CD4-positive, alpha-beta T cell (primary cell): ENCODE data around the gene GPR153. TPM values are rescaled to one million over a fixed set of nuclear protein-coding genes. Genes with fewer than 3 reads are reported as not detected.

ENCODE experiments used
- ATAC-seq: fragments of 200-7000 bp; cut with Tn5 transposase; one replicate; pipeline ENCODE4 v1.10.0; 2022; ENCODE audit warnings: mild to moderate bottlenecking; ENCODE audit not compliant: poor library complexity
- CTCF ChIA-PET: fragments of 350-600 bp; sonication (Branson Sonifier 250); formaldehyde crosslinking; loops from one replicate; lab custom pipeline; 2021; ENCODE audit warnings: antibody characterized with exemption, inconsistent platforms; lab: Charles Lee
- POLR2A ChIA-PET: fragments of 350-600 bp; sonication (Branson Sonifier 250); formaldehyde crosslinking; loops from one replicate; lab custom pipeline; 2021; ENCODE audit warnings: antibody characterized with exemption, inconsistent platforms; lab: Charles Lee
- DNase-seq, 14 experiments: peaks; one replicate each; pipeline ENCODE4 v3.0.0-alpha.2; 2013 to 2020; ENCODE audit warnings: mixed read lengths in 2 of 14
- H3K27ac ChIP-seq, 2 donors: one replicate each; pipeline versions ENCODE4 v1.5.1 to v1.7.0; 2013; ENCODE audit warnings: low read length in 2 of 2, low read depth in 1 of 2, mild to moderate bottlenecking in 1 of 2
- H3K27me3 ChIP-seq, 2 experiments: 1 replicate in 1 of 2; 2 replicates in 1 of 2; pipeline versions ENCODE4 v1.6.1 to v1.7.0; 2013; ENCODE audit warnings: low read length in 2 of 2, control low read depth in 1 of 2, mild to moderate bottlenecking in 1 of 2, moderate library complexity in 1 of 2; ENCODE audit not compliant: insufficient read depth in 2 of 2, control insufficient read depth in 1 of 2
- H3K36me3 ChIP-seq: one replicate; pipeline ENCODE4 v1.6.1; 2013; ENCODE audit warnings: low read length, control low read depth; ENCODE audit not compliant: insufficient read depth
- H3K4me1 ChIP-seq: one replicate; pipeline ENCODE4 v1.6.1; 2013; ENCODE audit warnings: low read length, control low read depth; ENCODE audit not compliant: insufficient read depth
- H3K4me3 ChIP-seq: one replicate; pipeline ENCODE4 v1.5.1; 2013; ENCODE audit warnings: mild to moderate bottlenecking, low read length, moderate library complexity
- H3K9me3 ChIP-seq, 2 experiments: 1 replicate in 1 of 2; 2 replicates in 1 of 2; pipeline versions ENCODE4 v1.6.1 to v1.7.0; 2013; ENCODE audit warnings: low read length in 2 of 2, mild to moderate bottlenecking in 2 of 2, control low read depth in 1 of 2, moderate library complexity in 1 of 2; ENCODE audit not compliant: control insufficient read depth in 1 of 2, insufficient read depth in 1 of 2
- H3K27ac Mint-ChIP-seq: one replicate; pipeline ENCODE4 v1.8.0; 2020; ENCODE audit warnings: mixed read lengths
- H3K27me3 Mint-ChIP-seq: one replicate; pipeline ENCODE4 v1.8.0; 2021; ENCODE audit warnings: mixed read lengths
- H3K36me3 Mint-ChIP-seq: one replicate; pipeline ENCODE4 v1.8.0; 2021; ENCODE audit warnings: low read depth, mixed read lengths
- H3K4me1 Mint-ChIP-seq: one replicate; pipeline ENCODE4 v1.8.0; 2021; ENCODE audit warnings: low read depth, mixed read lengths
- H3K4me3 Mint-ChIP-seq: one replicate; pipeline ENCODE4 v1.8.0; 2020; ENCODE audit warnings: mild to moderate bottlenecking, mixed read lengths
- H3K9me3 Mint-ChIP-seq: one replicate; pipeline ENCODE4 v1.8.0; 2020; ENCODE audit warnings: mixed read lengths
- intact Hi-C, 2 experiments: fragments of 100-400 bp; cut with DNase I in 1 of 2; cut with micrococcal nuclease in 1 of 2; formaldehyde crosslinking; loops; one replicate each; pipeline versions ENCODE4 v1.15.1 to v1.9.0; 2023 to 2025; cut with DNase I, micrococcal nuclease
- total RNA-seq, 174 experiments: library from RNA in 2 of 174; stranded (reverse) in 2 of 174; gene quantifications; one replicate each; pipeline ENCODE4 v1.2.3 and lab custom pipeline; 2021 to 2026
- TF ChIP-seq, protein P1 (sequence below): fragments of 200-600 bp; IDR thresholded peaks from one replicate; pipeline ENCODE4 v1.8.0; 2022; ENCODE audit warnings: antibody characterized with exemption, mild to moderate bottlenecking

The GPR153 gene
- total RNA-seq, 2 experiments from 2014 or later: 0.14 to 0.19 TPM

DNA sequence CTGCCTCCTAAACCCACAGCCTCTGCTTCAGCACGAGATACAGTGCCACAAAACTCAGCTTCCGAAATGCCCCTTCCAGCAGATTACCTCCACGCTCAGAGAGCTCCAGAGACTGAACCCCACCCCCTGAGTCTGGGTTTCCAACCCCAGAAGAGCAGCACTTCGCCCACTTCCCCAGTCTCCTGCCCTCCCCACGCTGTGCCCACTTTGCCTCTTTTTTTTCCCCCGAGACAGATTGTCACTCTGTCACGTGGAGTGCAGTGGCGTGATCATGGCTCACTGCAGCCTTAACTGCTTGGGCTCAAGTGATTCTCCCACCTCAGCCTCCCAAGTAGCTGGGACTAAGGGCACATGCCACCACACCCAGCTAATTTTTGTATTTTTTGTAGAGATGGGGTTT lies 35.2 kb downstream of the GPR153 start:
- CTCF ChIA-PET: no interaction called here
- POLR2A ChIA-PET: no interaction called here
- H3K4me1 ChIP-seq: no peaks in the 10 kb centered on the region
- Mint-ChIP-seq H3K27me3 (no peaks in the 10 kb centered on the region), H3K9me3 (no peaks in the 10 kb centered on the region), H3K27ac (no peak overlapping the region), H3K4me3 (no peak overlapping the region), H3K4me1 (no peaks in the 10 kb centered on the region), H3K36me3 (peaks cover 48% of the 10 kb centered on the region)
- H3K4me3 ChIP-seq: no peak overlapping the region
- ATAC-seq (no peak), DNase-seq (no peak)
- intact Hi-C loops: no loop called here
- H3K27me3 ChIP-seq: no peaks in the 10 kb centered on the region
- H3K36me3 ChIP-seq: peaks cover 68% of the 10 kb centered on the region
- no peaks in the 10 kb centered on the region for H3K9me3 ChIP-seq
- TF ChIP-seq, protein P1, sequence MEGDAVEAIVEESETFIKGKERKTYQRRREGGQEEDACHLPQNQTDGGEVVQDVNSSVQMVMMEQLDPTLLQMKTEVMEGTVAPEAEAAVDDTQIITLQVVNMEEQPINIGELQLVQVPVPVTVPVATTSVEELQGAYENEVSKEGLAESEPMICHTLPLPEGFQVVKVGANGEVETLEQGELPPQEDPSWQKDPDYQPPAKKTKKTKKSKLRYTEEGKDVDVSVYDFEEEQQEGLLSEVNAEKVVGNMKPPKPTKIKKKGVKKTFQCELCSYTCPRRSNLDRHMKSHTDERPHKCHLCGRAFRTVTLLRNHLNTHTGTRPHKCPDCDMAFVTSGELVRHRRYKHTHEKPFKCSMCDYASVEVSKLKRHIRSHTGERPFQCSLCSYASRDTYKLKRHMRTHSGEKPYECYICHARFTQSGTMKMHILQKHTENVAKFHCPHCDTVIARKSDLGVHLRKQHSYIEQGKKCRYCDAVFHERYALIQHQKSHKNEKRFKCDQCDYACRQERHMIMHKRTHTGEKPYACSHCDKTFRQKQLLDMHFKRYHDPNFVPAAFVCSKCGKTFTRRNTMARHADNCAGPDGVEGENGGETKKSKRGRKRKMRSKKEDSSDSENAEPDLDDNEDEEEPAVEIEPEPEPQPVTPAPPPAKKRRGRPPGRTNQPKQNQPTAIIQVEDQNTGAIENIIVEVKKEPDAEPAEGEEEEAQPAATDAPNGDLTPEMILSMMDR: no peak
- no peak overlapping the region for H3K27ac ChIP-seq

DNA sequence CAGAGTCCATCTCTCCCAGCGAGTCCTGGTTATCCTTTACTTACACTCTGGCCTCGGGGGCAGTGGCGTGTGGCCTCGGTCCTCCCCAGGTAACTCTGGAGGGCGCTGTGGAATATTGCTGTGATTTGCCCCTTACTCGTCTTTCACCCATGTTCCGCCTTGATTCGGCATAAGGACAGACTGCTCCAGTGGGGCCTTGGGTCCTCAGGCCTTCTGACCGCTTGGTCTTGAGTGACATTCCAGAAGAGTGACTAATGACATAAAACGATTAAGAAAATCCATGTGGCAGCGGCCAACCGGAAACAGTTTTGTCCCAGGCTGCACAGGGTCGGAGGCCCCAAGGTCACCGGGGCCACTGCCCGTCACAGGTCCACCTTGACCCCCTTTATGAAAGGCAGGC lies 36.2 kb downstream of the GPR153 start:
- POLR2A ChIA-PET: no interaction called here
- ATAC-seq (no peak), DNase-seq (no peak)
- no peak overlapping the region for H3K27ac Mint-ChIP-seq
- intact Hi-C loops: no loop called here
- no peaks in the 10 kb centered on the region for H3K4me1 ChIP-seq
- H3K36me3 Mint-ChIP-seq: peaks cover 48% of the 10 kb centered on the region
- CTCF ChIA-PET: no interaction called here
- no peaks in the 10 kb centered on the region for H3K27me3 Mint-ChIP-seq
- H3K4me3 Mint-ChIP-seq: no peak overlapping the region
- H3K9me3 Mint-ChIP-seq: no peaks in the 10 kb centered on the region
- H3K4me1 Mint-ChIP-seq: no peaks in the 10 kb centered on the region
- H3K36me3 ChIP-seq: peaks cover 64% of the 10 kb centered on the region
- H3K27ac ChIP-seq: no peak overlapping the region
- no peaks in the 10 kb centered on the region for H3K27me3 ChIP-seq
- H3K9me3 ChIP-seq: no peaks in the 10 kb centered on the region
- TF ChIP-seq, protein P1: no peak
- H3K4me3 ChIP-seq: no peak overlapping the region

DNA sequence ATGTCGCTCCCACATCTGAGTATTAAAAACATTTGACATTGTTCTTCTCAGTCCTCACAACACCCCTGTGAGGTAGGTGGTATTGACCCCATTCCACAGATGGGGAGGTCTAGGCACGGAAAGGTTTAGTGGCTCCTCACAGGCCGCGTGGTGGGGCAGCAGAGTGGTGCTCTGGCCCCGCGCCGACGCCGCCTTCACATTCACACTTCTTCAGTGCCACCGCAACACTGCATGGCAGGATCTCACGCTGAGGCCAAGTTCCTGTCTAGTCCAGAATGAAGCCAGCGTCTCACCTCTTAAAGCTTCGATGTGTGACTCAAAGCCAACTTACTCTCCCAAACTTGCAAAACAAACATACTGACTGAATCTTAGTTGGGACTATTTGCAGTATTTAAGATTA lies 37.3 kb downstream of the GPR153 start:
- CTCF ChIA-PET: interaction anchor here (0.6 kb wide), 1 partner anchor 962 kb away, joined by 3 read pairs; no protein-coding TSS in a partner anchor

More for the DNA sequence above, 37.3 kb downstream of the GPR153 start:
- Histone ChIP-seq H3K9me3 (no peaks in the 10 kb centered on the region), H3K4me3 (no peak overlapping the region), H3K4me1 (no peaks in the 10 kb centered on the region), H3K27me3 (no peaks in the 10 kb centered on the region), H3K36me3 (peaks cover 57% of the 10 kb centered on the region), H3K27ac (no peak overlapping the region)
- DNase-seq (no peak), ATAC-seq (no peak)
- no peak overlapping the region for H3K4me3 Mint-ChIP-seq
- no peaks in the 10 kb centered on the region for H3K9me3 Mint-ChIP-seq
- no peaks in the 10 kb centered on the region for H3K4me1 Mint-ChIP-seq
- intact Hi-C loops: no loop called here
- TF ChIP-seq, protein P1: no peak
- H3K27me3 Mint-ChIP-seq: no peaks in the 10 kb centered on the region
- POLR2A ChIA-PET: no interaction called here
- H3K36me3 Mint-ChIP-seq: peaks cover 48% of the 10 kb centered on the region
- no peak overlapping the region for H3K27ac Mint-ChIP-seq
